Measurements from ENCODE around the gene FBXO7. TPM values are rescaled to one million over a fixed set of nuclear protein-coding genes. Genes with fewer than 3 reads are reported as not detected.

FBXO7 gene
- total RNA-seq, 1 experiment from 2014 or later = 75.7 TPM

DNA sequence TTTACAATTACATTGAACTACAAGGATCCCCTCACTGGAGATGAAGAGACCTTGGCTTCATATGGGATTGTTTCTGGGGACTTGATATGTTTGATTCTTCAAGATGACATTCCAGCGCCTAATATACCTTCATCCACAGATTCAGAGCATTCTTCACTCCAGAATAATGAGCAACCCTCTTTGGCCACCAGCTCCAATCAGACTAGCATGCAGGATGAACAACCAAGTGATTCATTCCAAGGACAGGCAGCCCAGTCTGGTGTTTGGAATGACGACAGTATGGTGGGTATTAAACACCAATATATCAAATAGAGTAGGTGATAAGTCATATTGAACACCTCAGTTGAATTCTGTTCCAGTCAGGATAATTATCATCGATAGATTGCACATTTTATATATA lies 4.4 kb downstream of the FBXO7 start:
- TF ChIP-seq, protein P1, sequence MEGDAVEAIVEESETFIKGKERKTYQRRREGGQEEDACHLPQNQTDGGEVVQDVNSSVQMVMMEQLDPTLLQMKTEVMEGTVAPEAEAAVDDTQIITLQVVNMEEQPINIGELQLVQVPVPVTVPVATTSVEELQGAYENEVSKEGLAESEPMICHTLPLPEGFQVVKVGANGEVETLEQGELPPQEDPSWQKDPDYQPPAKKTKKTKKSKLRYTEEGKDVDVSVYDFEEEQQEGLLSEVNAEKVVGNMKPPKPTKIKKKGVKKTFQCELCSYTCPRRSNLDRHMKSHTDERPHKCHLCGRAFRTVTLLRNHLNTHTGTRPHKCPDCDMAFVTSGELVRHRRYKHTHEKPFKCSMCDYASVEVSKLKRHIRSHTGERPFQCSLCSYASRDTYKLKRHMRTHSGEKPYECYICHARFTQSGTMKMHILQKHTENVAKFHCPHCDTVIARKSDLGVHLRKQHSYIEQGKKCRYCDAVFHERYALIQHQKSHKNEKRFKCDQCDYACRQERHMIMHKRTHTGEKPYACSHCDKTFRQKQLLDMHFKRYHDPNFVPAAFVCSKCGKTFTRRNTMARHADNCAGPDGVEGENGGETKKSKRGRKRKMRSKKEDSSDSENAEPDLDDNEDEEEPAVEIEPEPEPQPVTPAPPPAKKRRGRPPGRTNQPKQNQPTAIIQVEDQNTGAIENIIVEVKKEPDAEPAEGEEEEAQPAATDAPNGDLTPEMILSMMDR (IDR thresholded peaks at IDR 0.05; ENCODE audit: unreplicated experiment) = no peak
- intact Hi-C loops (cut with micrococcal nuclease; ENCODE audit: unreplicated experiment) = no loop called here
- no peak overlapping the region for H3K27ac Mint-ChIP-seq (ENCODE audit: unreplicated experiment)
- H3K4me1 Mint-ChIP-seq (ENCODE audit: low read depth, unreplicated experiment) = peaks cover 12% of the 10 kb centered on the region
- CTCF ChIA-PET = no interaction called here
- no peaks in the 10 kb centered on the region for H3K9me3 Mint-ChIP-seq (ENCODE audit: low read depth, unreplicated experiment)
- BruUV-seq (replicated peaks) = no TSS peak
- H3K36me3 Mint-ChIP-seq (ENCODE audit: insufficient read depth, unreplicated experiment) = peaks cover 20% of the 10 kb centered on the region
- no peak overlapping the region for H3K4me3 Mint-ChIP-seq (ENCODE audit: low read depth, unreplicated experiment)
- no peak for DNase-seq
- H3K27me3 Mint-ChIP-seq (ENCODE audit: unreplicated experiment) = no peaks in the 10 kb centered on the region

DNA sequence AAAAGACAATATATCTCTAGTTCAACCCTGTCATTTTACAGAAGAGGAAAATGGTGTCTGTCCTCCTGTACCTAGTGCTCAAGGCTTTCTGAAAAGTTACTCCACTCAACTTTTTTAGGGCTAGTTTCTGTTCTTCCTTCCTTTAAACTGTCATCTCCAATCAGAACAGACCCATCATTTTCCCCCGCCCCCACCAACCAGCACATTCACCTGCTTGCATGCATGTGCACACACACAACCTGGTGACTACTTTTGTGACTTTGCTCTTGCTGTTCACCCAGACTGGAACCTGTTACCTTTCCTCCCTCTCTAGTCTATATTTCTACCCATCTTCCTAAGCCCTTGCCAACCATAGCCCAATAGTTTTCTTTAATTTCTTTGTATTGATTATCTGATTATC lies 5.6 kb downstream of the FBXO7 start:
- Mint-ChIP-seq H3K27me3 (ENCODE audit: unreplicated experiment) (no peaks in the 10 kb centered on the region), H3K4me1 (ENCODE audit: low read depth, unreplicated experiment) (peaks cover 12% of the 10 kb centered on the region), H3K36me3 (ENCODE audit: insufficient read depth, unreplicated experiment) (peaks cover 8% of the 10 kb centered on the region), H3K9me3 (ENCODE audit: low read depth, unreplicated experiment) (no peaks in the 10 kb centered on the region), H3K27ac (ENCODE audit: unreplicated experiment) (no peak overlapping the region), H3K4me3 (ENCODE audit: low read depth, unreplicated experiment) (no peak overlapping the region)
- DNase-seq = no peak
- CTCF ChIA-PET = no interaction called here
- intact Hi-C loops (cut with micrococcal nuclease; ENCODE audit: unreplicated experiment) = no loop called here
- TF ChIP-seq, protein P1 (IDR thresholded peaks at IDR 0.05; ENCODE audit: unreplicated experiment) = no peak
- no TSS peak for BruUV-seq (replicated peaks)

DNA sequence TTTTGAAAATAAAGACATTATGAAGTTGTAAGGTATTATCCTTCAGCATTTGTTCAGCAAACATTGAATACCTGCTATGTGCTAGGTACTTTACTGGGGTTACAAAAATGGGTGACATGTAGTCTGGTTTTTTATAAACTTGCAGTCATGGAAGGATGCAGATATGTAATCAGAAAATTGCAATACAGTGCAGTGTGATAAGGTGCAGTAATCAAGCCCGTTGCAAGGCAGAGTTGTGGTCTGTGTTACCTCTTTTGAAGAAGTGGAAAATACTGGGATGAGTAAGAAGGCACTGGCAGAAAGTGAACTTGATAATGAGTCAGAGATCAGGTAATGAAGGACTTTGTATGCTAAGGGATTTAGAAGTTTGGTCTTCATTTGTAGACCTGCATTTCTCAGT lies 8.1 kb downstream of the FBXO7 start:
- H3K9me3 Mint-ChIP-seq (ENCODE audit: low read depth, unreplicated experiment) = no peaks in the 10 kb centered on the region
- no peak for DNase-seq
- no peak overlapping the region for H3K4me3 Mint-ChIP-seq (ENCODE audit: low read depth, unreplicated experiment)
- TF ChIP-seq, protein P1 (IDR thresholded peaks at IDR 0.05; ENCODE audit: unreplicated experiment) = no peak
- H3K36me3 Mint-ChIP-seq (ENCODE audit: insufficient read depth, unreplicated experiment) = peaks cover 10% of the 10 kb centered on the region
- no TSS peak for BruUV-seq (replicated peaks)
- CTCF ChIA-PET = no interaction called here
- H3K27me3 Mint-ChIP-seq (ENCODE audit: unreplicated experiment) = no peaks in the 10 kb centered on the region
- peaks cover 12% of the 10 kb centered on the region for H3K4me1 Mint-ChIP-seq (ENCODE audit: low read depth, unreplicated experiment)
- intact Hi-C loops (cut with micrococcal nuclease; ENCODE audit: unreplicated experiment) = no loop called here
- H3K27ac Mint-ChIP-seq (ENCODE audit: unreplicated experiment) = no peak overlapping the region

DNA sequence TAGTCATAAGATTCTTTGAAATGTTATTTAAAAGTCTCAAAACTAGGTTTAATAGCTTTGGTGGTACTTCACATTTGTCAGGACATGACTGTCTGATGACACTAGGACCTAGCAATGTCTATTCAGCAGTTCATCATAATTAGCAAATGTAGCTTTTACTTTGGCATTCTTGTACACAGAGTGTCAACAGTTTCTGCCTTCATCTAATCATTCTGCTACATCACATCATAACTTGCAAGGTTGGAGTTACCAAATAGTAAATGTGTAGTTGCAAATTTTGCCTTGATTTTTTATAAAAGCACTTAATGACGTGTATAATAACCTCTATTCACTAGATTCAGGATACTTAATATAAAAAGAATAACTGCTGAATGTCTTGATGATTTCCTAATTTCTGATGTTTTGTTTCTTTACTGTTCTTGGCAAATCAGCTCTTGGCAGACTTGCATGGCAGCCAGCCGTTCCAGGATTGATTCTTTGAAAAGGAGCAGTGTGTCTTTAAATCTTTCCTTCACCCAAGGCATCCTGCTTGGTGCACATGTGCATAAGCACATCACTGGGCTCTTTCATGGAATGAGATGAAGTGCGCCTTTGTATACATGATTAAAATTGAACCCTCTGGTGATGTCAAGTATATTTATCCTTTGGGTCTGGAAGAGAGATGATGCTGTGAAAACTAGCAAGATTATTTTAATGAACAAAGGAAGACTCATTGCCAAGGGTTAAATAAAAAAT lies 12.2 kb downstream of the FBXO7 start:
- Mint-ChIP-seq H3K9me3 (ENCODE audit: low read depth, unreplicated experiment) (no peaks in the 10 kb centered on the region), H3K27ac (ENCODE audit: unreplicated experiment) (no peak overlapping the region), H3K4me1 (ENCODE audit: low read depth, unreplicated experiment) (no peaks in the 10 kb centered on the region), H3K4me3 (ENCODE audit: low read depth, unreplicated experiment) (no peak overlapping the region), H3K27me3 (ENCODE audit: unreplicated experiment) (no peaks in the 10 kb centered on the region), H3K36me3 (ENCODE audit: insufficient read depth, unreplicated experiment) (peaks cover 10% of the 10 kb centered on the region)
- DNase-seq = no peak
- intact Hi-C loops (cut with micrococcal nuclease; ENCODE audit: unreplicated experiment) = no loop called here
- CTCF ChIA-PET = interaction anchor here (1.3 kb wide), 1 partner anchor 11 kb away, joined by 3 read pairs; no protein-coding TSS in a partner anchor
- TF ChIP-seq, protein P1 (IDR thresholded peaks at IDR 0.05; ENCODE audit: unreplicated experiment) = no peak
- no TSS peak for BruUV-seq (replicated peaks)

All from Calu3 (cell line).